ENCODE data around the gene CCL23. TPM values are rescaled to one million over a fixed set of nuclear protein-coding genes. Genes with fewer than 3 reads are reported as not detected.

Gene CCL23
- polyA plus RNA-seq, 1 donor from 2014 or later = not detected

DNA sequence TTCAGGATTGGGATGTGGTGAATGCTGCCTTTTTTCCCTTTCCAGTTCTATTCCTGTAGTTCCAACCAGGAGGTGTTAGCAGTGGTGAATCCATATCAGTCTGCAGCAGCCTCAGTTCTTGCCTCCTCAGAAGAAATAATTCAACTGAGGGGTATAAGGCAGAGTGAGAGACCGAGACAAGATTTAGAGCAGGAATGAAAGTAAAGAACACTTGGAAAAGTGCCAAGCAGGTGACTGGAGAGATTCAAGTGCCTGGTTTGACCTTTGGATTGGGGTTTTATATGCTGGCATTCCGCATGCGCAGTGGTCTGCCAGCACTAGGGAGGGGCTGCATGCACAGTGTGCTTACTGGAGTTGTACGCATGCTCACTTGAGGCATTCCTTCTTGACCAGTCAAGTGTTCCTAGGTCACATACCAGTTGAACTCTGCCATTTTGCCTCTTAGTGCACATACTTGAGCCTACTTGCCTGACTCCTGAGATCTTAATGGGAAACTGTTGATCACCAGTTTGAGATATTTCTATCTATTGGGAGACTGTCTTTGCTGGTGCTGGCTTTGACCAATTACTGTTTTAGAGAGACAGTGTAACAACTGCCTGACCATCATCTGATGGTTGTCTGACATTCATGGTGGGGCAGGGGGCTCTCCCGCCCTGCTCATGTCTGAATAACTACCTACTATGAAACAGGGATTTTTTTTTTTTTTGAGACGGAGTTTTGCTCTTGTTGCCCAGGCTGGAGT is 15.7 kb downstream of the CCL23 start:
- Histone ChIP-seq H3K27ac (ENCODE audit: low read length) (no peak overlapping the region), H3K9me3 (ENCODE audit: low read length) (no peaks in the 10 kb centered on the region), H3K79me2 (replicated peaks; ENCODE audit: insufficient read depth, low read length) (no peaks in the 10 kb centered on the region), H3K36me3 (ENCODE audit: insufficient read depth, low read length) (no peaks in the 10 kb centered on the region), H3K4me3 (ENCODE audit: low read length) (no peak overlapping the region), H2AFZ (ENCODE audit: low read depth, low read length) (no peak overlapping the region), H3K9me2 (ENCODE audit: insufficient read depth, low read length) (no peaks in the 10 kb centered on the region), H4K20me1 (ENCODE audit: insufficient read depth) (no peaks in the 10 kb centered on the region), H3K9ac (ENCODE audit: low read length) (no peak overlapping the region), H3K27me3 (ENCODE audit: insufficient read depth, low read depth, low read length) (no peaks in the 10 kb centered on the region), H3F3A (ENCODE audit: insufficient read depth, low read length, poor library complexity, severe bottlenecking) (no peaks in the 10 kb centered on the region), H3K4me2 (ENCODE audit: low read length) (no peak overlapping the region)
- TF ChIP-seq EP300 (conservative IDR thresholded peaks at IDR 0.05; ENCODE audit: poor library complexity, severe bottlenecking) (no peak), EZH2 (IDR thresholded peaks at IDR 0.05; ENCODE audit: borderline replicate concordance, insufficient read depth, low read length, poor library complexity, severe bottlenecking) (no peak), TAF1 (IDR thresholded peaks at IDR 0.05; ENCODE audit: low read depth) (no peak), POLR2AphosphoS5 (IDR thresholded peaks at IDR 0.05) (no peak), SMC3 (conservative IDR thresholded peaks at IDR 0.05; ENCODE audit: poor library complexity) (no peak), RAD21 (conservative IDR thresholded peaks at IDR 0.05) (no peak), MXI1 (conservative IDR thresholded peaks at IDR 0.05; ENCODE audit: poor library complexity, severe bottlenecking) (no peak)
- TF ChIP-seq, protein P1, sequence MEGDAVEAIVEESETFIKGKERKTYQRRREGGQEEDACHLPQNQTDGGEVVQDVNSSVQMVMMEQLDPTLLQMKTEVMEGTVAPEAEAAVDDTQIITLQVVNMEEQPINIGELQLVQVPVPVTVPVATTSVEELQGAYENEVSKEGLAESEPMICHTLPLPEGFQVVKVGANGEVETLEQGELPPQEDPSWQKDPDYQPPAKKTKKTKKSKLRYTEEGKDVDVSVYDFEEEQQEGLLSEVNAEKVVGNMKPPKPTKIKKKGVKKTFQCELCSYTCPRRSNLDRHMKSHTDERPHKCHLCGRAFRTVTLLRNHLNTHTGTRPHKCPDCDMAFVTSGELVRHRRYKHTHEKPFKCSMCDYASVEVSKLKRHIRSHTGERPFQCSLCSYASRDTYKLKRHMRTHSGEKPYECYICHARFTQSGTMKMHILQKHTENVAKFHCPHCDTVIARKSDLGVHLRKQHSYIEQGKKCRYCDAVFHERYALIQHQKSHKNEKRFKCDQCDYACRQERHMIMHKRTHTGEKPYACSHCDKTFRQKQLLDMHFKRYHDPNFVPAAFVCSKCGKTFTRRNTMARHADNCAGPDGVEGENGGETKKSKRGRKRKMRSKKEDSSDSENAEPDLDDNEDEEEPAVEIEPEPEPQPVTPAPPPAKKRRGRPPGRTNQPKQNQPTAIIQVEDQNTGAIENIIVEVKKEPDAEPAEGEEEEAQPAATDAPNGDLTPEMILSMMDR (IDR thresholded peaks at IDR 0.05; ENCODE audit: poor library complexity, severe bottlenecking) = no peak
- TF ChIP-seq, protein P2, sequence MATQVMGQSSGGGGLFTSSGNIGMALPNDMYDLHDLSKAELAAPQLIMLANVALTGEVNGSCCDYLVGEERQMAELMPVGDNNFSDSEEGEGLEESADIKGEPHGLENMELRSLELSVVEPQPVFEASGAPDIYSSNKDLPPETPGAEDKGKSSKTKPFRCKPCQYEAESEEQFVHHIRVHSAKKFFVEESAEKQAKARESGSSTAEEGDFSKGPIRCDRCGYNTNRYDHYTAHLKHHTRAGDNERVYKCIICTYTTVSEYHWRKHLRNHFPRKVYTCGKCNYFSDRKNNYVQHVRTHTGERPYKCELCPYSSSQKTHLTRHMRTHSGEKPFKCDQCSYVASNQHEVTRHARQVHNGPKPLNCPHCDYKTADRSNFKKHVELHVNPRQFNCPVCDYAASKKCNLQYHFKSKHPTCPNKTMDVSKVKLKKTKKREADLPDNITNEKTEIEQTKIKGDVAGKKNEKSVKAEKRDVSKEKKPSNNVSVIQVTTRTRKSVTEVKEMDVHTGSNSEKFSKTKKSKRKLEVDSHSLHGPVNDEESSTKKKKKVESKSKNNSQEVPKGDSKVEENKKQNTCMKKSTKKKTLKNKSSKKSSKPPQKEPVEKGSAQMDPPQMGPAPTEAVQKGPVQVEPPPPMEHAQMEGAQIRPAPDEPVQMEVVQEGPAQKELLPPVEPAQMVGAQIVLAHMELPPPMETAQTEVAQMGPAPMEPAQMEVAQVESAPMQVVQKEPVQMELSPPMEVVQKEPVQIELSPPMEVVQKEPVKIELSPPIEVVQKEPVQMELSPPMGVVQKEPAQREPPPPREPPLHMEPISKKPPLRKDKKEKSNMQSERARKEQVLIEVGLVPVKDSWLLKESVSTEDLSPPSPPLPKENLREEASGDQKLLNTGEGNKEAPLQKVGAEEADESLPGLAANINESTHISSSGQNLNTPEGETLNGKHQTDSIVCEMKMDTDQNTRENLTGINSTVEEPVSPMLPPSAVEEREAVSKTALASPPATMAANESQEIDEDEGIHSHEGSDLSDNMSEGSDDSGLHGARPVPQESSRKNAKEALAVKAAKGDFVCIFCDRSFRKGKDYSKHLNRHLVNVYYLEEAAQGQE (IDR thresholded peaks at IDR 0.05; ENCODE audit: borderline replicate concordance) = no peak

DNA sequence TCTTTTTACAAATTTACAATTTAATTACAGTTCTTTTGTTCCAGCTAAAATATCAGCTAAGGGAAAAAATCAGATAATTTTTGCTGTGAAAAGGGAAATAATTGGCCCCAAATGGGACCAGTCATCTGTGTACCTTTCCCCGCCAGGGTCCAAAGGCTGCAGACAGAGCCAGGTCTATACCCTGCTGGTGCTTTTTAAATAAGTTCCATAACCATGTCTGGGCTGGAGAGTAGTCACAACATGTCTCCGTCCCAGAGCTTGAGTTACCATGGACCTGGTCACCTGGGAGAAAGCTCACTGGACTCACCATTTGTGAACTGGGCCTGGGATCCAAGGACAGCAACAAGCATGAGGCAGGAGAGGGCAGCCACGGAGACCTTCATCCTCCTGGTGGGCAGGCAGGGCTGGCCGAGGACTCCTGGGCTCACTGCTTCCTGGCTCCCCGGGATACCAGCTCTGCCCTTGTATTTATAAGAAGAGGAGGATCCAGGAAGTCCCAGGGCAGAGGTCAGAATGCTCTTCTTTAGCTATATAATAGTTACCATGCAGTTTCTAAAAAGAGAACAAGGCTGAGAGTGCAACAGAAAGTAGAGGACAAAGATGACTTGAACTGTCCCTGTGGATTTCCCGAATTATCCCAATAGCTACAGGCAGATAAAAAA is 16.5 kb downstream of the CCL23 start, which contains the start of gene CCL15:
Gene CCL15 (minus strand): TSS at position 444 of the 662 bp plus-strand sequence. CDS start 61 bp downstream, at position 383.
- no peak within 1 kb of the TSS for H2AFZ ChIP-seq (ENCODE audit: low read depth, low read length)
- no peaks in the 10 kb centered on the region for H3K9me2 ChIP-seq (ENCODE audit: insufficient read depth, low read length)
- TF ChIP-seq POLR2AphosphoS5 (IDR thresholded peaks at IDR 0.05) = no peak
- TF ChIP-seq RAD21 (conservative IDR thresholded peaks at IDR 0.05) = no peak
- TF ChIP-seq MXI1 (conservative IDR thresholded peaks at IDR 0.05; ENCODE audit: poor library complexity, severe bottlenecking) = no peak
- no peak for TF ChIP-seq EP300 (conservative IDR thresholded peaks at IDR 0.05; ENCODE audit: poor library complexity, severe bottlenecking)
- no peak for TF ChIP-seq SMC3 (conservative IDR thresholded peaks at IDR 0.05; ENCODE audit: poor library complexity)
- TF ChIP-seq, protein P2 (IDR thresholded peaks at IDR 0.05; ENCODE audit: borderline replicate concordance) = no peak
- TF ChIP-seq, protein P1 (IDR thresholded peaks at IDR 0.05; ENCODE audit: poor library complexity, severe bottlenecking) = no peak
- TF ChIP-seq TAF1 (IDR thresholded peaks at IDR 0.05; ENCODE audit: low read depth) = no peak
- TF ChIP-seq EZH2 (IDR thresholded peaks at IDR 0.05; ENCODE audit: borderline replicate concordance, insufficient read depth, low read length, poor library complexity, severe bottlenecking) = no peak
- H3K27ac ChIP-seq (ENCODE audit: low read length) = no peak within 1 kb of the TSS
- no peak within 1 kb of the TSS for H3K9ac ChIP-seq (ENCODE audit: low read length)
- H3K4me2 ChIP-seq (ENCODE audit: low read length) = no peak within 1 kb of the TSS
- H3K9me3 ChIP-seq (ENCODE audit: low read length) = no peaks in the 10 kb centered on the region
- H4K20me1 ChIP-seq (ENCODE audit: insufficient read depth) = no peaks in the 10 kb centered on the region
- H3K36me3 ChIP-seq (ENCODE audit: insufficient read depth, low read length) = no peaks in the 10 kb centered on the region
- no peak within 1 kb of the TSS for H3K4me3 ChIP-seq (ENCODE audit: low read length)
- no peaks in the 10 kb centered on the region for H3K79me2 ChIP-seq (replicated peaks; ENCODE audit: insufficient read depth, low read length)
- H3K27me3 ChIP-seq (ENCODE audit: insufficient read depth, low read depth, low read length) = no peaks in the 10 kb centered on the region
- H3F3A ChIP-seq (ENCODE audit: insufficient read depth, low read length, poor library complexity, severe bottlenecking) = no peaks in the 10 kb centered on the region

All from neural cell (in vitro differentiated cells).